Adrenal gland (tissue), 5 donors: ENCODE data around the gene ASPHD2.

Source experiments
- POLR2A ChIP-seq, 2 donors: fragments of 450-650 bp; IDR thresholded peaks; one replicate each; pipeline ENCODE4 v1.6.1; 2017; ENCODE audit warnings: antibody characterized with exemption in 2 of 2, mild to moderate bottlenecking in 2 of 2, moderate library complexity in 1 of 2
- TF ChIP-seq, protein P1 (sequence below), 6 experiments: fragments of 450-650 bp in 4 of 6; fragments of 200-600 bp in 2 of 6; sonication (generic) in 1 of 6; IDR thresholded peaks; 1 replicate in 5 of 6; 2 replicates in 1 of 6; pipeline versions ENCODE4 v1.5.1 to v1.8.0; 2016 to 2021; ENCODE audit warnings: antibody characterized with exemption in 6 of 6, mild to moderate bottlenecking in 2 of 6, moderate library complexity in 1 of 6
- donor health status: DM: no; HTN: no; CAD: no.

- TF ChIP-seq, protein P1, sequence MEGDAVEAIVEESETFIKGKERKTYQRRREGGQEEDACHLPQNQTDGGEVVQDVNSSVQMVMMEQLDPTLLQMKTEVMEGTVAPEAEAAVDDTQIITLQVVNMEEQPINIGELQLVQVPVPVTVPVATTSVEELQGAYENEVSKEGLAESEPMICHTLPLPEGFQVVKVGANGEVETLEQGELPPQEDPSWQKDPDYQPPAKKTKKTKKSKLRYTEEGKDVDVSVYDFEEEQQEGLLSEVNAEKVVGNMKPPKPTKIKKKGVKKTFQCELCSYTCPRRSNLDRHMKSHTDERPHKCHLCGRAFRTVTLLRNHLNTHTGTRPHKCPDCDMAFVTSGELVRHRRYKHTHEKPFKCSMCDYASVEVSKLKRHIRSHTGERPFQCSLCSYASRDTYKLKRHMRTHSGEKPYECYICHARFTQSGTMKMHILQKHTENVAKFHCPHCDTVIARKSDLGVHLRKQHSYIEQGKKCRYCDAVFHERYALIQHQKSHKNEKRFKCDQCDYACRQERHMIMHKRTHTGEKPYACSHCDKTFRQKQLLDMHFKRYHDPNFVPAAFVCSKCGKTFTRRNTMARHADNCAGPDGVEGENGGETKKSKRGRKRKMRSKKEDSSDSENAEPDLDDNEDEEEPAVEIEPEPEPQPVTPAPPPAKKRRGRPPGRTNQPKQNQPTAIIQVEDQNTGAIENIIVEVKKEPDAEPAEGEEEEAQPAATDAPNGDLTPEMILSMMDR (IDR thresholded peaks at IDR 0.05): no peak
- no peak for TF ChIP-seq POLR2A (IDR thresholded peaks at IDR 0.05)
Observed at GRCh38 chr22:26443901-26444690, 15.0 kb downstream of the ASPHD2 start.
